Lung (tissue), 12 donors: ENCODE measurements around the gene TIMP3. TPM values are rescaled to one million over a fixed set of nuclear protein-coding genes. Genes with fewer than 3 reads are reported as not detected.
A peak's percentile ranks its signal among the peaks of the same experiment; 100 is the strongest.

ENCODE experiments used
- ATAC-seq: fragments of 200-7000 bp; cut with Tn5 transposase; one replicate; pipeline ENCODE4 v1.9.1; 2020; ENCODE audit warnings: moderate number of reproducible peaks; ENCODE audit not compliant: insufficient read depth, low FRiP score
- DNase-seq, 3 donors: peaks; one replicate each; pipeline ENCODE4 v3.0.0-alpha.2; 2013 to 2017
- H3K27ac ChIP-seq, 2 donors: one replicate each; pipeline ENCODE4 v1.5.1; 2013; ENCODE audit warnings: mild to moderate bottlenecking in 2 of 2, moderate library complexity in 2 of 2, control low read depth in 1 of 2, inconsistent platforms in 1 of 2, low read depth in 1 of 2, low read length in 1 of 2
- H3K27me3 ChIP-seq, 3 donors: one replicate each; pipeline ENCODE4 v1.5.1; 2013; ENCODE audit warnings: low read length in 2 of 3; ENCODE audit not compliant: control insufficient read depth in 3 of 3, insufficient read depth in 3 of 3
- H3K36me3 ChIP-seq, 4 donors: one replicate each; pipeline ENCODE4 v1.5.1; 2013; ENCODE audit warnings: low read length in 4 of 4, mild to moderate bottlenecking in 1 of 4, moderate library complexity in 1 of 4; ENCODE audit not compliant: control insufficient read depth in 4 of 4, insufficient read depth in 4 of 4
- H3K4me1 ChIP-seq, 5 donors: one replicate each; pipeline ENCODE4 v1.5.1; 2013; ENCODE audit warnings: low read length in 5 of 5, mild to moderate bottlenecking in 2 of 5, moderate library complexity in 1 of 5; ENCODE audit not compliant: control insufficient read depth in 5 of 5, insufficient read depth in 5 of 5
- H3K4me3 ChIP-seq: one replicate; pipeline ENCODE4 v1.5.1; 2013; ENCODE audit warnings: mild to moderate bottlenecking, control low read depth, moderate library complexity
- H3K9ac ChIP-seq, 2 donors: one replicate each; pipeline ENCODE4 v1.5.1; 2013; ENCODE audit warnings: low read length in 2 of 2, control low read depth in 1 of 2; ENCODE audit not compliant: insufficient read depth in 1 of 2
- H3K9me3 ChIP-seq, 4 donors: one replicate each; pipeline ENCODE4 v1.5.1; 2013; ENCODE audit warnings: low read length in 3 of 4, mild to moderate bottlenecking in 1 of 4, moderate library complexity in 1 of 4; ENCODE audit not compliant: control insufficient read depth in 4 of 4, insufficient read depth in 3 of 4
- WGBS, 2 donors: extraction: QIAGEN DNeasy Blood & Tissue Kit; methylation state at CpG; one replicate each; pipeline ENCODE4 v1.1.7; 2013; 5-methylcytosine and 5-hydroxymethylcytosine counted together
- polyA plus RNA-seq, 2 donors: library from polyadenylated mRNA; stranded (reverse); fragments of 200-250 nt; gene quantifications; one replicate each; pipeline ENCODE4 v1.2.1, GENCODE V29; 2013
- total RNA-seq, 2 donors: library from RNA; depleted of rRNA in 1 of 2; stranded (reverse); fragments of >200 nt in 1 of 2; gene quantifications; one replicate each; pipeline ENCODE4 v1.2.1, GENCODE V29; 2014 to 2021
- TF ChIP-seq, protein P1 (sequence below): IDR thresholded peaks from 2 replicates; pipeline ENCODE4 v1.5.1; 2012; ENCODE audit warnings: mild to moderate bottlenecking; ENCODE audit errors: control extremely low read depth, extremely low read depth
- donor health status: control.
- donor health status: control.
- donor health status: Bipolar disorder and iron deficiency.
- donor health status: healthy.
- donor health status: DM: yes; HTN: yes; CAD: no.

TIMP3 gene
- total and polyA plus RNA-seq, 4 donors, result 129 to 547 (median 239) TPM

GRCh38 chr22:32827049-32827602 is 25.6 kb downstream of the TIMP3 start:
- Histone ChIP-seq H3K36me3 (peaks cover 0 to 6% (median 1%) of the 10 kb centered on the region in 4 donors), H3K4me3 (no peak overlapping the region), H3K9ac (no peak overlapping the region), H3K9me3 (no peaks in the 10 kb centered on the region), H3K4me1 (peaks cover 6 to 32% (median 20%) of the 10 kb centered on the region in 5 donors), H3K27ac (peak overlapping the region in 1 of 2 donors; percentile 62), H3K27me3 (no peaks in the 10 kb centered on the region)
- 65 to 78% methylated on average over 7 of the region's 7 CpGs for WGBS, 2 donors
- DNase-seq (no peak), ATAC-seq (no peak)
- TF ChIP-seq, protein P1, sequence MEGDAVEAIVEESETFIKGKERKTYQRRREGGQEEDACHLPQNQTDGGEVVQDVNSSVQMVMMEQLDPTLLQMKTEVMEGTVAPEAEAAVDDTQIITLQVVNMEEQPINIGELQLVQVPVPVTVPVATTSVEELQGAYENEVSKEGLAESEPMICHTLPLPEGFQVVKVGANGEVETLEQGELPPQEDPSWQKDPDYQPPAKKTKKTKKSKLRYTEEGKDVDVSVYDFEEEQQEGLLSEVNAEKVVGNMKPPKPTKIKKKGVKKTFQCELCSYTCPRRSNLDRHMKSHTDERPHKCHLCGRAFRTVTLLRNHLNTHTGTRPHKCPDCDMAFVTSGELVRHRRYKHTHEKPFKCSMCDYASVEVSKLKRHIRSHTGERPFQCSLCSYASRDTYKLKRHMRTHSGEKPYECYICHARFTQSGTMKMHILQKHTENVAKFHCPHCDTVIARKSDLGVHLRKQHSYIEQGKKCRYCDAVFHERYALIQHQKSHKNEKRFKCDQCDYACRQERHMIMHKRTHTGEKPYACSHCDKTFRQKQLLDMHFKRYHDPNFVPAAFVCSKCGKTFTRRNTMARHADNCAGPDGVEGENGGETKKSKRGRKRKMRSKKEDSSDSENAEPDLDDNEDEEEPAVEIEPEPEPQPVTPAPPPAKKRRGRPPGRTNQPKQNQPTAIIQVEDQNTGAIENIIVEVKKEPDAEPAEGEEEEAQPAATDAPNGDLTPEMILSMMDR, result no peak

DNA sequence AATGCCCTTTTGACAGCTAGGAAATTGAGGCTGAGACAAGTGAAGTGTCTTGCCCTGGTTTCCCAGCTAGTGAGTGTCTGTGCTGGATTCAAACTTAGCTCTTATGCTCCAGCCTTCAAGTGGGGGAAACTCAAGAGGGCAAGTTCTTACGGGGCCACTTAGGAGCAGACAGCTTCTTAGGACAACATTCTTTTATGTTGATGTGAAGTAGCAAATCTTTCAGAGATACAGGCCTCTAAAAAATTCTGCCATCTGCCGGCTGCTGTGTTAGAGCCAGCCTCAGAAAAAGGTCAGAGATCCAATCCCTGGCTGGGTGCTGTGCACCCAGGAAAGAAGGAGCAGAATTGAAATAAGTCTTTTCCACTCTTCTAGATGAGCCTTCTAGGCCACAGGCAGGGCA is 26.6 kb downstream of the TIMP3 start:
- peaks cover 6 to 32% (median 20%) of the 10 kb centered on the region in 5 donors for H3K4me1 ChIP-seq
- no peak overlapping the region for H3K9ac ChIP-seq
- H3K4me3 ChIP-seq, result no peak overlapping the region
- H3K27ac ChIP-seq, result peak overlapping the region; percentile 7 to 59
- H3K9me3 ChIP-seq, result no peaks in the 10 kb centered on the region
- H3K27me3 ChIP-seq, result no peaks in the 10 kb centered on the region
- peaks cover 0 to 6% (median 3%) of the 10 kb centered on the region in 4 donors for H3K36me3 ChIP-seq
- ATAC-seq (no peak), DNase-seq (peak in 2 of 3 donors; percentile 36 to 58)
- TF ChIP-seq, protein P1, result no peak
- WGBS, 2 donors, result 51 to 58% methylated on average over 2 of the region's 2 CpGs

GRCh38 chr22:32828561-32828960 is 27.1 kb downstream of the TIMP3 start:
- TF ChIP-seq, protein P1, result no peak

DNA sequence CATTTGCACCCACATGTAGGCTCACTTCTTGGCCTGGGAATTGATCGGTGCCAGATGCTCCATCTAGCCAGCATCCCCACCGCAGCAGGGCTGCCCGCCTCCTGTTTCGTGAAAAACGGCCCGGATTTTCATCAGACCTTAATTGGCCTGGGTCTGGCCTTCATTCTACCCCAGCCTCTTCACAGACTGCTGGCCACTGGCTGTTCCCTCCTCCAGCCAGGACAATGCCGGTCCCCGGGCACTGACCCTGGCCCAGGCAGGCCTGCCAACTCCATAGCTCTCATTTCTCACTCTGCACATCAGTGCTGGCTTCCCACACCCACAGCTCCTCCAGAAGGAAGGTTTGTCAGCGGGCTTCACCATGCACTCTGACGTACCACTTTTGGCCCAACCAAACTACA is 27.9 kb downstream of the TIMP3 start:
- ATAC-seq (no peak), DNase-seq (no peak)
- 77 to 88% methylated on average over 10 of the region's 10 CpGs for WGBS, 2 donors
- H3K27me3 ChIP-seq, result no peaks in the 10 kb centered on the region
- H3K4me1 ChIP-seq, result peaks cover 6 to 37% (median 20%) of the 10 kb centered on the region in 5 donors
- no peak overlapping the region for H3K9ac ChIP-seq
- TF ChIP-seq, protein P1, result no peak
- peaks cover 0 to 9% (median 5%) of the 10 kb centered on the region in 4 donors for H3K36me3 ChIP-seq
- H3K27ac ChIP-seq, result peak overlapping the region in 1 of 2 donors; percentile 71
- no peak overlapping the region for H3K4me3 ChIP-seq
- no peaks in the 10 kb centered on the region for H3K9me3 ChIP-seq

More at GRCh38 chr22:32828561-32828960, 27.1 kb downstream of the TIMP3 start:
- ATAC-seq (no peak), DNase-seq (no peak)
- peaks cover 0 to 6% (median 5%) of the 10 kb centered on the region in 4 donors for H3K36me3 ChIP-seq
- H3K27me3 ChIP-seq, result no peaks in the 10 kb centered on the region
- WGBS, 2 donors, result 66 to 79% methylated on average over 5 of the region's 5 CpGs
- H3K9me3 ChIP-seq, result no peaks in the 10 kb centered on the region
- H3K4me1 ChIP-seq, result peaks cover 6 to 32% (median 20%) of the 10 kb centered on the region in 5 donors
- H3K4me3 ChIP-seq, result no peak overlapping the region
- H3K9ac ChIP-seq, result no peak overlapping the region
- H3K27ac ChIP-seq, result peak overlapping the region; percentile 7 to 59
